Ovary (tissue), 9 donors: ENCODE data around the gene CENPH. TPM values are rescaled to one million over a fixed set of nuclear protein-coding genes. Genes with fewer than 3 reads are reported as not detected.

Source experiments
- DNase-seq, 5 donors: peaks; one replicate each; pipeline ENCODE4 v3.0.0-alpha.2; 2019 to 2020
- H3K27ac ChIP-seq, 2 donors: fragments of 200-600 bp; one replicate each; pipeline versions ENCODE4 v1.5.1 to v1.8.0; 2019 to 2022
- H3K27me3 ChIP-seq: fragments of 200-600 bp; one replicate; pipeline ENCODE4 v1.8.0; 2022
- H3K36me3 ChIP-seq: fragments of 200-600 bp; sonication (generic); one replicate; pipeline ENCODE4 v1.5.1; 2019
- H3K4me1 ChIP-seq: one replicate; pipeline ENCODE4 v1.8.1; 2013; ENCODE audit warnings: mild to moderate bottlenecking, moderate library complexity; ENCODE audit not compliant: insufficient read depth
- H3K4me3 ChIP-seq: fragments of 200-600 bp; sonication (generic); one replicate; pipeline ENCODE4 v1.5.1; 2017
- H3K9me3 ChIP-seq, 2 donors: fragments of 200-600 bp in 1 of 2; sonication (generic) in 1 of 2; one replicate each; pipeline versions ENCODE4 v1.5.1 to v1.8.1; 2013 to 2019; ENCODE audit warnings: mild to moderate bottlenecking in 1 of 2, moderate library complexity in 1 of 2
- CTCF ChIP-seq, 3 donors: fragments of 450-650 bp in 2 of 3; fragments of 200-600 bp in 1 of 3; IDR thresholded peaks; one replicate each; pipeline versions ENCODE4 v1.5.1 to v1.8.0; 2016 to 2022; ENCODE audit warnings: antibody characterized with exemption in 3 of 3, mild to moderate bottlenecking in 1 of 3
- EP300 ChIP-seq: sonication (generic); formaldehyde crosslinking; IDR thresholded peaks from one replicate; pipeline ENCODE4 v1.6.1; 2017; ENCODE audit warnings: antibody characterized with exemption
- POLR2A ChIP-seq: fragments of 450-650 bp; IDR thresholded peaks from one replicate; pipeline ENCODE4 v1.6.1; 2017; ENCODE audit warnings: antibody characterized with exemption, mild to moderate bottlenecking, moderate library complexity
- WGBS, 3 donors: extraction: QIAGEN DNeasy Blood & Tissue Kit in 1 of 3; methylation state at CpG; one replicate each; pipeline versions ENCODE4 v1.1.5 to v1.1.7; 2013 to 2017; 5-methylcytosine and 5-hydroxymethylcytosine counted together
- intact Hi-C, 4 donors: fragments of 100-400 bp; cut with DNase I; formaldehyde crosslinking; loops; one replicate each; pipeline versions ENCODE4 v1.11.0 to v1.15.1; 2022 to 2023
- polyA plus RNA-seq, 2 donors: library from polyadenylated mRNA; stranded (reverse); fragments of 200-250 nt in 1 of 2; fragments of 350-450 nt in 1 of 2; fragmentation: Illumina TruSeq in 1 of 2; extraction: RNeasy Lipid Tissue Mini Kit (QIAGEN cat#74804) in 1 of 2; gene quantifications; one replicate each; pipeline ENCODE4 v1.2.3, GENCODE V29; 2013 to 2014
- total RNA-seq, 7 donors: library from RNA; depleted of rRNA in 2 of 7; stranded (reverse); fragments of >200 nt in 2 of 7; fragmentation: NEBNext Ultra II Directional in 3 of 7; extraction: Animal tissue kit (Norgen Biotek cat#: 25700) in 3 of 7; gene quantifications; one replicate each; pipeline versions ENCODE4 v1.1.0 to v1.2.4, GENCODE V29; 2016 to 2023
- donor health status: DM: no; HTN: no; CAD: no; lungs with moderate emphysema.
- donor health status: DM: no; HTN: no; CAD: no.
- donor health status: Bipolar disorder and iron deficiency.
- donor health status: DM: yes; HTN: yes; CAD: no.
- donor health status: DM: no; HTN: no; CAD: no.
- donor health status: DM: yes; HTN: yes; CAD: no.

Gene CENPH
- total and polyA plus RNA-seq, 9 donors = 2.3 to 9.6 (median 4.3) TPM

DNA sequence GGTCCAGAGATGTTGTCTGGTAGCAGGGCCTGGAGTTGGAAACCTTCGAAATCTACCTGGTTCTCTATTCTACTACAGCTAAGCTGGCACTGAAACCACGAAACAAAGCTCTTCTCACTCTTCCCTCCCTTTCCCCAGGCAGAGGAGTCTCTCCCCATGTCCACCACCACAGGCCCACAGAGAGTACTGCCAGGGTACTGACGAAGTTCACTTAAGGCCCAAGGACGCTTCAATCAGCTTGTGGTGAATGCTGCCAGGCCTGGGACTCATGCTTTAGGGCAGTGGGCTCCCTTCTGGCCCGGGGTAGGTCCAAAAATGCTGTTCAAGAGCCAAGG is 39.7 kb upstream of the CENPH start:
- Histone ChIP-seq H3K27ac (no peak overlapping the region), H3K36me3 (no peaks in the 10 kb centered on the region), H3K4me3 (no peak overlapping the region), H3K27me3 (no peaks in the 10 kb centered on the region), H3K9me3 (no peaks in the 10 kb centered on the region), H3K4me1 (no peaks in the 10 kb centered on the region)
- no peak for DNase-seq
- WGBS, 3 donors = 90 to 97% (median 94%) methylated on average over 5 of the region's 5 CpGs
- intact Hi-C loops = no loop called here
- TF ChIP-seq CTCF (IDR thresholded peaks at IDR 0.05) (no peak), EP300 (no peak), POLR2A (no peak)

GRCh38 chr5:69152731-69153130 is 36.7 kb upstream of the CENPH start:
- Histone ChIP-seq H3K4me3 (no peak overlapping the region), H3K9me3 (no peaks in the 10 kb centered on the region), H3K36me3 (no peaks in the 10 kb centered on the region), H3K27me3 (no peaks in the 10 kb centered on the region), H3K4me1 (no peaks in the 10 kb centered on the region), H3K27ac (no peak overlapping the region)
- WGBS, 3 donors = 79 to 83% (median 80%) methylated on average over 3 of the region's 3 CpGs
- TF ChIP-seq CTCF (IDR thresholded peaks at IDR 0.05) (no peak), EP300 (no peak), POLR2A (no peak)
- intact Hi-C loops = no loop called here
- DNase-seq = no peak

GRCh38 chr5:69156456-69156855 is 32.9 kb upstream of the CENPH start:
- no peak overlapping the region for H3K27ac ChIP-seq
- H3K9me3 ChIP-seq = no peaks in the 10 kb centered on the region
- TF ChIP-seq CTCF (IDR thresholded peaks at IDR 0.05) = no peak
- TF ChIP-seq EP300 = no peak
- TF ChIP-seq POLR2A = no peak
- no peaks in the 10 kb centered on the region for H3K36me3 ChIP-seq
- no peaks in the 10 kb centered on the region for H3K4me1 ChIP-seq
- intact Hi-C loops = no loop called here
- no peak overlapping the region for H3K4me3 ChIP-seq
- H3K27me3 ChIP-seq = no peaks in the 10 kb centered on the region
- no peak for DNase-seq
- WGBS, 3 donors = 96 to 97% (median 96%) methylated on average over 11 of the region's 11 CpGs

DNA sequence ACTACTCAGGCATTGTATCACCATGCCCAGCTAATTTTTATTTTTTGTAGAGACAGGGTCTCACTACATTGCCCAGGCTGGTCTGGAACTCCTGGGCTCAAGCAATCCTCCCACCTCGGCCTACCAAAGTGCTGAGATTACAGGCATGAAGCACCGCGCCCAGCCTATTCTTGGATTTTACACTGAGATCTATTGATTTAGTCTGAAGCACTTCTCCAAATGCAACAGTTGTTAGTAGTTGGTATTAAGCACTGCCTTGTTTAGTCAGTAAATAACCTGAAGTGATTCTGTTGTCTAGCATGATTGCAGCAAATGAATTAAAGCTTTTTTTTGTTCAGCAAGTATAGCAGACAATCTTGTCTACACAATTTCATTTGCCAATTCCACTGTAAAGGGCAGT is 31.3 kb upstream of the CENPH start:
- no peak for DNase-seq
- Histone ChIP-seq H3K9me3 (no peaks in the 10 kb centered on the region), H3K4me3 (no peak overlapping the region), H3K27ac (no peak overlapping the region), H3K36me3 (no peaks in the 10 kb centered on the region), H3K27me3 (no peaks in the 10 kb centered on the region), H3K4me1 (no peaks in the 10 kb centered on the region)
- WGBS, 3 donors = 92 to 95% (median 93%) methylated on average over 3 of the region's 3 CpGs
- intact Hi-C loops = no loop called here
- TF ChIP-seq POLR2A (no peak), CTCF (IDR thresholded peaks at IDR 0.05) (no peak), EP300 (no peak)

DNA sequence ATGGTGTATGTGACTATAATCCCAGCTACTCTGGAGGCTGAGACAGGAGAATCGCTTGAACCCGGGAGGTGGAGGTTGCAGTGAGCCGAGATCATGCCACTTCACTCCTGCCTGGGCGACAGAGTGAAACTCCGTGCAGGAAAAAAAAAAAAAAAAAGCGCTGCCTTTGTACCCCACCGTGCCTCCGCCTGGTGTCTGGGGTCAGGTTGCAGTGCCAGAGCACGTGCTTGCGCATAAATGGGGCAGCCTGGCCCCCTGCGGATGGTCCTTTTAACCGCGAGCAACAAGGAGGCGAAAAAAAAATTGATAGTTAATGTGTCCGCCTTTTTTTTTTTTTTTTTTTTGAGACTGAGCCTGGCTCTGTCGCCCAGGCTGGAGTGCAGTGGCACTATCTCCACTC is 28.7 kb upstream of the CENPH start:
- no peak overlapping the region for H3K4me3 ChIP-seq
- TF ChIP-seq EP300 = no peak
- no peak for TF ChIP-seq CTCF (IDR thresholded peaks at IDR 0.05)
- TF ChIP-seq POLR2A = no peak
- no peaks in the 10 kb centered on the region for H3K27me3 ChIP-seq
- no peak overlapping the region for H3K27ac ChIP-seq
- H3K9me3 ChIP-seq = no peaks in the 10 kb centered on the region
- no peaks in the 10 kb centered on the region for H3K36me3 ChIP-seq
- intact Hi-C loops = loop anchor here in 1 of 4 donors (10.0 kb wide), 1 partner anchor 174 kb away; the partner anchor contains the start of gene CCDC125
- WGBS, 3 donors = 90 to 92% (median 91%) methylated on average over 16 of the region's 16 CpGs
- H3K4me1 ChIP-seq = no peaks in the 10 kb centered on the region
- DNase-seq = no peak
